ENCODE results near the gene IL22RA2.

DNA sequence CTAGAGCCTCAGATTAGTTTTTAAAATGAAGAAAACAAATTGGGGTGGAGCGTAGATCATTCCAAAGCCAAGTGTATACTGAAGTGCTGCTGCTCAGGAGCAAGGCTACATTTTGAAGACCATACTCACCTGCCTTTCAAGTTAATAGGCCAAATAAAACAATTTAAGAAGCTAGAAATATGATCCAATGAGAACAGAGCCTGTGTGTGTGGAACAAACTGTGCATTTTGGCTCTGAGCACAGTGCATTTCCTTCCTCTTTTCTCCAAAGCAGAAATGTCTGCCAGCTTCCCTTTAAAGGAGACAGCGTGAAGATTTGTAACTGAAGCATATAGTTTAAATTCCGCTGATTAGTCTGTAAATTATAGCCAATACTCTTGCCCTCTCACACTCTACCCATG lies 48.9 kb upstream of the IL22RA2 start:
- TF ChIP-seq POLR2AphosphoS5 (IDR thresholded peaks at IDR 0.05) (peak; percentile 30 to 42), POLR2A (IDR thresholded peaks at IDR 0.05; ENCODE audit: low read depth) (no peak), EP300 (IDR thresholded peaks at IDR 0.05) (no peak)
